Motor neuron (in vitro differentiated cells): ENCODE data around the gene ANXA2R. TPM values are rescaled to one million over a fixed set of nuclear protein-coding genes. Genes with fewer than 3 reads are reported as not detected.
"Not testable (repeated sequence)": the region's sequence is repeated elsewhere in the genome, so short reads cannot be mapped to it uniquely, and the experiment has no call there.

ENCODE experiments used
- ATAC-seq, 8 experiments: fragments of 200-7000 bp; cut with Tn5 transposase; replicated peaks in 6 of 8; 2 replicates each; pipeline ENCODE4 v1.8.0; 2021; ENCODE audit warnings: mild to moderate bottlenecking in 8 of 8, moderate library complexity in 8 of 8
- H3K27ac ChIP-seq, 2 donors: fragments of 250-450 bp; sonication (Bioruptor Pico); 2 replicates each; pipeline ENCODE4 v1.9.0; 2021; ENCODE audit warnings: antibody characterized with exemption in 2 of 2, mild to moderate bottlenecking in 2 of 2, moderate library complexity in 1 of 2
- H3K4me1 ChIP-seq, 2 donors: fragments of 250-450 bp; sonication (Bioruptor Pico); replicated peaks in 1 of 2; 2 replicates each; pipeline ENCODE4 v1.6.1; 2021; ENCODE audit warnings: antibody characterized with exemption in 2 of 2, mild to moderate bottlenecking in 2 of 2, moderate library complexity in 1 of 2
- H3K4me3 ChIP-seq, 5 donors: fragments of 250-450 bp; sonication (Bioruptor Pico); 2 replicates each; pipeline ENCODE4 v1.9.0; 2021; ENCODE audit warnings: antibody characterized with exemption in 5 of 5, mild to moderate bottlenecking in 5 of 5, moderate library complexity in 4 of 5
- WGBS, 10 experiments: fragments of 450-650 bp; shearing (Covaris generic); methylation state at CpG; one replicate each; pipeline ENCODE4 v1.0.0; 2022; 5-methylcytosine and 5-hydroxymethylcytosine counted together
- in situ Hi-C, 9 experiments: fragments of 400-800 bp; cut with MboI; loops; one replicate each; pipeline ENCODE4 v1.15.0; 2021; ENCODE audit warnings: low sequenced_read_pairs in 9 of 9, low pct_unique_long_range_greater_than_20kb in 2 of 9; ENCODE audit not compliant: unreplicated experiment in 9 of 9
- total RNA-seq, 8 experiments: library from RNA; unstranded; fragments of 300-600 nt; gene quantifications; 2 replicates each; pipeline versions ENCODE4 v1.2.3 to v1.2.4, GENCODE V29; 2022

Gene ANXA2R
- total RNA-seq, 8 experiments from 2014 or later: 0.11 to 5.4 (median 1.1) TPM

- in situ Hi-C loops: loop anchor here in 1 of 9 experiments (25.0 kb wide), 1 partner anchor 126 kb away; no protein-coding TSS in a partner anchor
- Histone ChIP-seq H3K4me3 (no peak overlapping the region), H3K27ac (no peak overlapping the region), H3K4me1 (peaks cover 0 to 3% of the 10 kb centered on the region in 2 donors)
- no peak for ATAC-seq
- 4 to 96% (median 40%) methylated on average over 1 to 16 of the region's 17 CpGs for WGBS, 10 experiments
Observed at GRCh38 chr5:43038496-43038989, 1.6 kb downstream of the ANXA2R start.

- WGBS, 10 experiments: 7 to 94% (median 45%) methylated on average over 3 to 24 of the region's 24 CpGs
- Histone ChIP-seq H3K4me1 (peaks cover 0 to 3% of the 10 kb centered on the region in 2 donors), H3K4me3 (no peak overlapping the region), H3K27ac (no peak overlapping the region)
- no peak for ATAC-seq
- in situ Hi-C loops: loop anchor here in 1 of 9 experiments (25.0 kb wide), 1 partner anchor 126 kb away; no protein-coding TSS in a partner anchor
Observed at GRCh38 chr5:43037636-43038495, 2.3 kb downstream of the ANXA2R start.

GRCh38 chr5:43036856-43037635 is 3.1 kb downstream of the ANXA2R start:
- ATAC-seq: no peak
- Histone ChIP-seq H3K4me3 (no peak overlapping the region), H3K27ac (no peak overlapping the region), H3K4me1 (peaks cover 0 to 2% of the 10 kb centered on the region in 2 donors)
- 5 to 93% (median 29%) methylated on average over 3 to 29 of the region's 36 CpGs for WGBS, 10 experiments
- in situ Hi-C loops: loop anchor here in 1 of 9 experiments (25.0 kb wide), 1 partner anchor 125 kb away; no protein-coding TSS in a partner anchor

- Histone ChIP-seq H3K27ac (no peak overlapping the region), H3K4me3 (no peak overlapping the region), H3K4me1 (no peaks in the 10 kb centered on the region)
- 20 to 100% (median 83%) methylated on average over 1 of the region's 1 CpG; no CpG with 5 or more reads in 7 of the 10 experiments for WGBS, 10 experiments
- in situ Hi-C loops: loop anchor here in 1 of 9 experiments (25.0 kb wide), 1 partner anchor 124 kb away; no protein-coding TSS in a partner anchor
- no peak for ATAC-seq
Observed at GRCh38 chr5:43036409-43036808, 3.7 kb downstream of the ANXA2R start.

- no peak for ATAC-seq
- 0 to 74% (median 14%) methylated on average over 1 to 5 of the region's 5 CpGs; no CpG with 5 or more reads in 3 of the 10 experiments for WGBS, 10 experiments
- no peak overlapping the region for H3K27ac ChIP-seq
Observed at GRCh38 chr5:43034591-43034968, 5.5 kb downstream of the ANXA2R start.

GRCh38 chr5:43033841-43034590 is 6.1 kb downstream of the ANXA2R start:
- Histone ChIP-seq H3K4me3 (no peak overlapping the region), H3K27ac (no peak overlapping the region), H3K4me1 (no peaks in the 10 kb centered on the region)
- in situ Hi-C loops: loop anchor here in 1 of 9 experiments (25.0 kb wide), 1 partner anchor 122 kb away; no protein-coding TSS in a partner anchor
- 9 to 87% (median 40%) methylated on average over 1 to 30 of the region's 41 CpGs; no CpG with 5 or more reads in 1 of the 10 experiments for WGBS, 10 experiments
- ATAC-seq: no peak

More at GRCh38 chr5:43034591-43034968, 5.5 kb downstream of the ANXA2R start:
- in situ Hi-C loops: loop anchor here in 1 of 9 experiments (25.0 kb wide), 1 partner anchor 122 kb away; no protein-coding TSS in a partner anchor
- H3K4me3 ChIP-seq: no peak overlapping the region
- H3K4me1 ChIP-seq: no peaks in the 10 kb centered on the region

GRCh38 chr5:43027054-43027785 is 12.9 kb downstream of the ANXA2R start:
- 0 to 100% (median 58%) methylated on average over 1 to 7 of the region's 7 CpGs for WGBS, 10 experiments
- Histone ChIP-seq H3K4me3 (no peak overlapping the region), H3K4me1 (no peaks in the 10 kb centered on the region), H3K27ac (no peak overlapping the region)
- in situ Hi-C loops: loop anchor here in 1 of 9 experiments (25.0 kb wide), 1 partner anchor 115 kb away; no protein-coding TSS in a partner anchor
- ATAC-seq: no peak

- ATAC-seq, H3K4me3 ChIP-seq, H3K4me1 ChIP-seq, H3K27ac ChIP-seq: not testable (repeated sequence)
- in situ Hi-C loops: loop anchor here in 1 of 9 experiments (25.0 kb wide), 1 partner anchor 113 kb away; no protein-coding TSS in a partner anchor
- WGBS, 10 experiments: 2 to 100% (median 59%) methylated on average over 3 to 15 of the region's 25 CpGs; no CpG with 5 or more reads in 1 of the 10 experiments
Observed at GRCh38 chr5:43025184-43025950, 14.8 kb downstream of the ANXA2R start.

- ATAC-seq: no peak
- WGBS, 10 experiments: 3 to 100% (median 47%) methylated on average over 2 to 6 of the region's 6 CpGs; no CpG with 5 or more reads in 2 of the 10 experiments
- in situ Hi-C loops: no loop called here
- Histone ChIP-seq H3K27ac (no peak overlapping the region), H3K4me3 (no peak overlapping the region), H3K4me1 (peaks cover 0 to 5% of the 10 kb centered on the region in 2 donors)
Observed at GRCh38 chr5:43024217-43024616, 15.9 kb downstream of the ANXA2R start.

GRCh38 chr5:43021151-43021550 is 19.0 kb downstream of the ANXA2R start:
- ATAC-seq: no peak
- Histone ChIP-seq H3K27ac (no peak overlapping the region), H3K4me1 (peaks cover 0 to 14% of the 10 kb centered on the region in 2 donors), H3K4me3 (no peak overlapping the region)
- 33 to 100% (median 69%) methylated on average over 1 to 2 of the region's 2 CpGs for WGBS, 10 experiments
- in situ Hi-C loops: no loop called here

GRCh38 chr5:43020399-43020746 is 19.7 kb downstream of the ANXA2R start:
- WGBS, 10 experiments: 0 to 86% (median 21%) methylated on average over 1 to 11 of the region's 11 CpGs
- peak overlapping the region in 1 of 5 donors; percentile 60 for H3K4me3 ChIP-seq
- H3K4me1 ChIP-seq: peaks cover 0 to 14% of the 10 kb centered on the region in 2 donors
- no peak for ATAC-seq
- no peak overlapping the region for H3K27ac ChIP-seq
- in situ Hi-C loops: no loop called here
